Esophagus muscularis mucosa (tissue), 4 donors: ENCODE data around the gene CEP104. TPM values are rescaled to one million over a fixed set of nuclear protein-coding genes. Genes with fewer than 3 reads are reported as not detected.

Experiments used
- DNase-seq: peaks from one replicate; pipeline ENCODE4 v3.0.0-alpha.2; 2017; ENCODE audit errors: extremely low spot score
- H3K27ac ChIP-seq, 4 donors: fragments of 200-600 bp; sonication (generic); replicated peaks in 1 of 4; 1 replicate in 3 of 4; 2 replicates in 1 of 4; pipeline ENCODE4 v1.5.1; 2016 to 2019; ENCODE audit warnings: mild to moderate bottlenecking in 1 of 4
- H3K27me3 ChIP-seq, 4 donors: fragments of 200-600 bp; sonication (generic); one replicate each; pipeline versions ENCODE4 v1.5.1 to v1.6.0; 2016 to 2019
- H3K36me3 ChIP-seq, 4 donors: fragments of 200-600 bp; sonication (generic); one replicate each; pipeline ENCODE4 v1.5.1; 2016 to 2019
- H3K4me1 ChIP-seq, 4 donors: fragments of 200-600 bp; sonication (generic); one replicate each; pipeline ENCODE4 v1.5.1; 2016 to 2019
- H3K4me3 ChIP-seq, 4 donors: fragments of 200-600 bp; sonication (generic); 1 replicate in 2 of 4; 2 replicates in 2 of 4; pipeline ENCODE4 v1.5.1; 2016 to 2019; ENCODE audit warnings: mild to moderate bottlenecking in 4 of 4, moderate library complexity in 1 of 4
- H3K9me3 ChIP-seq, 4 donors: fragments of 200-600 bp; sonication (generic); 1 replicate in 3 of 4; 2 replicates in 1 of 4; pipeline ENCODE4 v1.5.1; 2016 to 2019
- EP300 ChIP-seq: sonication (generic); formaldehyde crosslinking; IDR thresholded peaks from one replicate; pipeline ENCODE4 v1.6.1; 2017; ENCODE audit warnings: antibody characterized with exemption
- POLR2A ChIP-seq: fragments of 450-650 bp; IDR thresholded peaks from one replicate; pipeline ENCODE4 v1.6.1; 2017; ENCODE audit warnings: antibody characterized with exemption, moderate library complexity, mild to moderate bottlenecking, low read depth
- POLR2AphosphoS5 ChIP-seq, 2 donors: sonication (generic); formaldehyde crosslinking; IDR thresholded peaks; one replicate each; pipeline ENCODE4 v1.6.1; 2017; ENCODE audit warnings: antibody characterized with exemption in 2 of 2
- WGBS: methylation state at CpG from one replicate; pipeline ENCODE4 v1.1.5; 2018; 5-methylcytosine and 5-hydroxymethylcytosine counted together
- intact Hi-C: fragments of 100-400 bp; cut with DNase I; formaldehyde crosslinking; loops from one replicate; pipeline ENCODE4 v1.15.1; 2023
- small RNA-seq, 3 donors: library from RNA; depleted of rRNA; stranded (forward); fragments of <200 nt; gene quantifications; one replicate each; pipeline ENCODE3, GENCODE V24; 2016
- total RNA-seq, 4 donors: library from RNA; depleted of rRNA; stranded (reverse); fragments of >200 nt; gene quantifications; one replicate each; pipeline versions ENCODE4 v1.1.0 to v1.2.1, GENCODE V29; 2016
- TF ChIP-seq, protein P1 (sequence below), 3 experiments: fragments of 200-600 bp in 2 of 3; fragments of 450-650 bp in 1 of 3; sonication (generic) in 2 of 3; IDR thresholded peaks; one replicate each; pipeline ENCODE4 v1.5.1; 2017 to 2019; ENCODE audit warnings: antibody characterized with exemption in 3 of 3, mild to moderate bottlenecking in 2 of 3, moderate library complexity in 1 of 3

The CEP104 gene
- total RNA-seq, 4 donors from 2014 or later: 42.7 to 84.2 (median 69.8) TPM

DNA sequence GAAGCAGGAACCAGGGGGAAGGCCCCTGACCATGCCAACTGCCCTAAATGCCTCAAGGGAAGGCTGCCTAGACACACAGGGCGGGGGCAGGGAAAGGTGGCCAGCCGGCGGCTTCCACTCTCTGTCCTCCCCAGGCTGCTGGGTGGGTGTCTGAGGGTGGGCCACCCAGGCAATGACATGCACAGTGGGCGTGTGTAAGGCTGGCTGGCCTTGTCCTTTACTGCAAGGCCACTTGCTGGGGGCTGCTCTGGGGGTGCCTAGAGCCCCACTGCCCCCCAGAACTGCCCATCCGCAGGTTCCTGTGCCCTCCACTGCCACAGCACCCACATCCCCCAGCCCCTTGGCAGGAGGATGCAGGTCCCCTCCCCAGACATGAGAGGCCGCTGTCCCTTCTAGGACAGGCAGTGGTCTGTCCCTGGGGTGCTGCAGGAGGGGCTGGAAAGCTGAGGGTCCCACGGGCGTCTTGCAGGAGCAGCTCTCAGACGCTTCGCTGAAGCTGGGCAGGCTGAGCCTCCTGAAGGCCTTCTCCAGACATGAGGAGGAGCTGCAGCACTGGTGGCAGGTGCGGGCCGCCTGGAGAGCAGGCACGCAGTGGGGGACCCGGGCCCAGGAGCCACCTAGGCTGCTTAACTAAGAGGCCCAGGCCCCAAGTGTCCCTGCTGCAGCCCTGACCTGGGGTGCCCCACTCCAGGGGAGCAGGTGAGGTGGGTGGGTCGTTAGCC, 94.7 kb downstream of the CEP104 start:
- peaks cover 0 to 55% (median 8%) of the 10 kb centered on the region in 4 donors for H3K27me3 ChIP-seq
- no peak overlapping the region for H3K27ac ChIP-seq
- intact Hi-C loops: no loop called here
- H3K9me3 ChIP-seq: no peaks in the 10 kb centered on the region
- no peak for DNase-seq
- TF ChIP-seq, protein P1, sequence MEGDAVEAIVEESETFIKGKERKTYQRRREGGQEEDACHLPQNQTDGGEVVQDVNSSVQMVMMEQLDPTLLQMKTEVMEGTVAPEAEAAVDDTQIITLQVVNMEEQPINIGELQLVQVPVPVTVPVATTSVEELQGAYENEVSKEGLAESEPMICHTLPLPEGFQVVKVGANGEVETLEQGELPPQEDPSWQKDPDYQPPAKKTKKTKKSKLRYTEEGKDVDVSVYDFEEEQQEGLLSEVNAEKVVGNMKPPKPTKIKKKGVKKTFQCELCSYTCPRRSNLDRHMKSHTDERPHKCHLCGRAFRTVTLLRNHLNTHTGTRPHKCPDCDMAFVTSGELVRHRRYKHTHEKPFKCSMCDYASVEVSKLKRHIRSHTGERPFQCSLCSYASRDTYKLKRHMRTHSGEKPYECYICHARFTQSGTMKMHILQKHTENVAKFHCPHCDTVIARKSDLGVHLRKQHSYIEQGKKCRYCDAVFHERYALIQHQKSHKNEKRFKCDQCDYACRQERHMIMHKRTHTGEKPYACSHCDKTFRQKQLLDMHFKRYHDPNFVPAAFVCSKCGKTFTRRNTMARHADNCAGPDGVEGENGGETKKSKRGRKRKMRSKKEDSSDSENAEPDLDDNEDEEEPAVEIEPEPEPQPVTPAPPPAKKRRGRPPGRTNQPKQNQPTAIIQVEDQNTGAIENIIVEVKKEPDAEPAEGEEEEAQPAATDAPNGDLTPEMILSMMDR (IDR thresholded peaks at IDR 0.05): no peak
- no peak for TF ChIP-seq EP300
- no peak for TF ChIP-seq POLR2A
- TF ChIP-seq POLR2AphosphoS5 (IDR thresholded peaks at IDR 0.05): no peak
- H3K4me1 ChIP-seq: no peaks in the 10 kb centered on the region
- WGBS: 96% methylated on average over 4 of the region's 15 CpGs
- H3K4me3 ChIP-seq: no peak overlapping the region
- H3K36me3 ChIP-seq: no peaks in the 10 kb centered on the region

Small RNAs within 50 kb of the gene (small RNA-seq; reads per million reads assigned to genes)
- 0 reads per million in 3 donors for gene RN7SL574P

Other genes starting within 250 kb of the CEP104 start
- gene MEGF6, start 245.7 kb downstream of the CEP104 start, total RNA-seq: 10 to 100 TPM in 3 of 4 donors, 1 to 10 TPM in 1; 9.3 to 18.1 (median 12.7) TPM
- 10 to 100 TPM; 36.8 to 55.3 (median 50.3) TPM for gene TPRG1L, start 232.2 kb downstream of the CEP104 start, total RNA-seq
- gene WRAP73, start 207.1 kb downstream of the CEP104 start, total RNA-seq: 10 to 100 TPM; 12.9 to 25.9 (median 15.7) TPM
- not detected for gene TP73, start 204.7 kb downstream of the CEP104 start, total RNA-seq
- not detected for gene CCDC27, start 104.8 kb downstream of the CEP104 start, total RNA-seq
- 10 to 100 TPM; 10.5 to 16.3 (median 13.3) TPM for gene SMIM1, start 84.5 kb downstream of the CEP104 start, total RNA-seq
- gene LRRC47, start 60.7 kb downstream of the CEP104 start, total RNA-seq: 10 to 100 TPM; 34.1 to 51.6 (median 44.1) TPM
- gene DFFB, start 265 bp upstream of the CEP104 start, total RNA-seq: 10 to 100 TPM in 1 of 4 donors, 1 to 10 TPM in 3; 5.0 to 13.4 (median 5.2) TPM
- 10 to 100 TPM; 25.0 to 35.1 (median 27.6) TPM for gene C1orf174, start 43.1 kb upstream of the CEP104 start, total RNA-seq